Testis (tissue), 2 donors: ENCODE data around the gene SLC44A5.

ENCODE experiments used
- POLR2A ChIP-seq: fragments of 450-650 bp; IDR thresholded peaks from one replicate; pipeline ENCODE4 v1.6.1; 2017; ENCODE audit warnings: antibody characterized with exemption, mild to moderate bottlenecking, moderate library complexity
- TF ChIP-seq, protein P1 (sequence below), 3 experiments: fragments of 450-650 bp in 2 of 3; fragments of 200-600 bp in 1 of 3; sonication (generic) in 1 of 3; IDR thresholded peaks; one replicate each; pipeline ENCODE4 v1.5.1; 2016 to 2019; ENCODE audit warnings: antibody characterized with exemption in 3 of 3, mild to moderate bottlenecking in 2 of 3, moderate library complexity in 1 of 3

DNA sequence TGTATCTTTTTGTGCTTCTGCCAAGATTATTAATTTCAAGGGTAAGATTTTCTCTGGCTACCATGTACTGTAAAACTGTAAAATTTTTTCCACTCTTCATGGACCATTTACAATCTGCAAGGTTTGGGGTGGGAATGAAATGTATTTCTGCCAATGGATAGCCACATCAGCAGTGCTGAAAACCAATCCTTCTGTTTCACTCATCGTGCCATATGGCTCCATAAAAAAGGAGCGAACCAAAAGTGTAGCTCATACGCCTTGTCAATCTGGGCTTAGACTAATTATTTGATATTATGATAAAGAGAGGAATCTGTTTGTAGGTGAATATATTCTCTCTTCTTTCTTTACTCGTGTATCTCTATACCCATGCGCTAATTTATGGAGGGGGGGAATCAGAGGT is 3.0 kb upstream of the SLC44A5 start:
- TF ChIP-seq, protein P1, sequence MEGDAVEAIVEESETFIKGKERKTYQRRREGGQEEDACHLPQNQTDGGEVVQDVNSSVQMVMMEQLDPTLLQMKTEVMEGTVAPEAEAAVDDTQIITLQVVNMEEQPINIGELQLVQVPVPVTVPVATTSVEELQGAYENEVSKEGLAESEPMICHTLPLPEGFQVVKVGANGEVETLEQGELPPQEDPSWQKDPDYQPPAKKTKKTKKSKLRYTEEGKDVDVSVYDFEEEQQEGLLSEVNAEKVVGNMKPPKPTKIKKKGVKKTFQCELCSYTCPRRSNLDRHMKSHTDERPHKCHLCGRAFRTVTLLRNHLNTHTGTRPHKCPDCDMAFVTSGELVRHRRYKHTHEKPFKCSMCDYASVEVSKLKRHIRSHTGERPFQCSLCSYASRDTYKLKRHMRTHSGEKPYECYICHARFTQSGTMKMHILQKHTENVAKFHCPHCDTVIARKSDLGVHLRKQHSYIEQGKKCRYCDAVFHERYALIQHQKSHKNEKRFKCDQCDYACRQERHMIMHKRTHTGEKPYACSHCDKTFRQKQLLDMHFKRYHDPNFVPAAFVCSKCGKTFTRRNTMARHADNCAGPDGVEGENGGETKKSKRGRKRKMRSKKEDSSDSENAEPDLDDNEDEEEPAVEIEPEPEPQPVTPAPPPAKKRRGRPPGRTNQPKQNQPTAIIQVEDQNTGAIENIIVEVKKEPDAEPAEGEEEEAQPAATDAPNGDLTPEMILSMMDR (IDR thresholded peaks at IDR 0.05), result no peak
- TF ChIP-seq POLR2A, result no peak
